HL-60 (cell line): ENCODE results near the gene TBCD.

Source experiments
- DNase-seq, 2 experiments: peaks; one replicate each; pipeline ENCODE4 v3.0.0-alpha.2; 2010 to 2020; ENCODE audit warnings: low read depth in 1 of 2, low spot score in 1 of 2
- H3K27ac ChIP-seq: fragments of 250-450 bp; sonication (Bioruptor Pico); replicated peaks from 2 replicates; pipeline ENCODE4 v1.5.1; 2020; ENCODE audit warnings: mild to moderate bottlenecking, moderate library complexity
- H3K27me3 ChIP-seq: fragments of 250-450 bp; sonication (Bioruptor Pico); 2 replicates; pipeline ENCODE4 v1.5.1; 2021; ENCODE audit warnings: mild to moderate bottlenecking, moderate library complexity; ENCODE audit not compliant: insufficient read depth, poor library complexity, severe bottlenecking
- H3K4me3 ChIP-seq: replicated peaks from 2 replicates; pipeline ENCODE4 v1.5.1; 2011; ENCODE audit warnings: mild to moderate bottlenecking, control low read depth, low read length; ENCODE audit not compliant: insufficient read depth
- GABPA ChIP-seq: IDR thresholded peaks from 2 replicates; pipeline ENCODE4 v1.6.1; 2012; ENCODE audit warnings: low read depth
- POLR2AphosphoS5 ChIP-seq: IDR thresholded peaks from 2 replicates; pipeline ENCODE4 v1.6.1; 2012; ENCODE audit warnings: low read depth
- REST ChIP-seq: IDR thresholded peaks from 2 replicates; pipeline ENCODE4 v1.6.1; 2012; ENCODE audit warnings: low read depth; ENCODE audit not compliant: insufficient replicate concordance
- SPI1 ChIP-seq: IDR thresholded peaks from 2 replicates; pipeline ENCODE4 v1.6.1; 2012; ENCODE audit warnings: low read depth, mild to moderate bottlenecking, borderline replicate concordance
- long read RNA-seq: library from polyadenylated mRNA; unstranded; transcript quantifications from one replicate; pipeline ENCODE4 v2.0.0, GENCODE V29; 2020
- TF ChIP-seq, protein P1 (sequence below): IDR thresholded peaks from one replicate; pipeline ENCODE4 v1.5.1; 2011; ENCODE audit warnings: low read length, control low read depth, inconsistent platforms; ENCODE audit not compliant: insufficient read depth

TBCD gene
- long read RNA-seq, full-length matches to known transcripts: 2 of 14 reads
- long read RNA-seq, partial matches to known transcripts: 4 of 14 reads
- long read RNA-seq, other reads (novel, unspliced or antisense): 8 of 14 reads

- peak; percentile 78 to 81 for DNase-seq
- H3K4me3 ChIP-seq: peak within 1 kb of the TSS; percentile 91
- peak within 1 kb of the TSS; percentile 75 for H3K27ac ChIP-seq
- no peaks in the 10 kb centered on the region for H3K27me3 ChIP-seq
- no peak for TF ChIP-seq SPI1
- no peak for TF ChIP-seq REST
- TF ChIP-seq GABPA: no peak
- TF ChIP-seq POLR2AphosphoS5: peak; percentile 40; the same call in 1 of the 2 replicates
Measured at GRCh38 chr17:82751571-82752370, at the start of gene TBCD. TSS of gene TBCD (plus strand) at chr17:82752065. CDS start at chr17:82752194, 129 bp downstream.

DNA sequence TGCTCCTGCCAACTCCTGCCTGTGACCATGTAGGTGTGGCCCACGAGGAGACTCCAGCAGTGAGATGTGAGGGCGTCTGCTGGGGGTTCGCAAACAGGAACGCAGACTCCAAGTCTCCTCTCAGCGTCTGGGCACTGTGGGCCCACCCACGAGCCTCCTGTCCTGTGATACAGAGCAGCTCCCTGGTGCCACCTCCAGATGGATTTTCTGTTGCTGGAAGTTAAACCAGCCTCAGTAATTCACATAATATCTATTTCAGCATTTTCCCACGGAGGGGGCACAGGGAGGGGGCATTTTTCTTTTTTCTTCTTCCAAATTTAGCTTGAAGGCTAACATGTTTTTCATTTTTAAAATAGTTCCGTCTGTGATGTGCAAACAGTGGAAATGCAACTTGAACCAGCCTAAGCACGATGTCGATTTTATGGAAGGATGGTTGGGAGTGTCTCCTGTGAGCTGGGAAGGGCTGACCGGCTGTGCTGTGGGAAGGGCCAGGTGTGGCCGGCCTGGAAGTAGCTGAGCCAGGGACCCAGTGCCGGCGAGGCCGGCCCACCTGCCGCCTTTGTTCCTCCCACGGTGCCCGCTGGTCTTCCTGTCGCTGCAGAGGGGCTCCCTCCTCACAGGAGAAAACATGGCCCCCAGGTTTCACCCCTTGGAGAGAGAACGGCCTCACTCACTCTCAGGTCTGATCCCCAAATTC lies 49.5 kb upstream of the TBCD start:
- no peak for TF ChIP-seq POLR2AphosphoS5
- no peak for TF ChIP-seq GABPA
- TF ChIP-seq, protein P1, sequence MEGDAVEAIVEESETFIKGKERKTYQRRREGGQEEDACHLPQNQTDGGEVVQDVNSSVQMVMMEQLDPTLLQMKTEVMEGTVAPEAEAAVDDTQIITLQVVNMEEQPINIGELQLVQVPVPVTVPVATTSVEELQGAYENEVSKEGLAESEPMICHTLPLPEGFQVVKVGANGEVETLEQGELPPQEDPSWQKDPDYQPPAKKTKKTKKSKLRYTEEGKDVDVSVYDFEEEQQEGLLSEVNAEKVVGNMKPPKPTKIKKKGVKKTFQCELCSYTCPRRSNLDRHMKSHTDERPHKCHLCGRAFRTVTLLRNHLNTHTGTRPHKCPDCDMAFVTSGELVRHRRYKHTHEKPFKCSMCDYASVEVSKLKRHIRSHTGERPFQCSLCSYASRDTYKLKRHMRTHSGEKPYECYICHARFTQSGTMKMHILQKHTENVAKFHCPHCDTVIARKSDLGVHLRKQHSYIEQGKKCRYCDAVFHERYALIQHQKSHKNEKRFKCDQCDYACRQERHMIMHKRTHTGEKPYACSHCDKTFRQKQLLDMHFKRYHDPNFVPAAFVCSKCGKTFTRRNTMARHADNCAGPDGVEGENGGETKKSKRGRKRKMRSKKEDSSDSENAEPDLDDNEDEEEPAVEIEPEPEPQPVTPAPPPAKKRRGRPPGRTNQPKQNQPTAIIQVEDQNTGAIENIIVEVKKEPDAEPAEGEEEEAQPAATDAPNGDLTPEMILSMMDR: no peak
- TF ChIP-seq SPI1: no peak
- TF ChIP-seq REST: no peak
- H3K27ac ChIP-seq: no peak overlapping the region
- H3K4me3 ChIP-seq: no peak overlapping the region
- DNase-seq: no peak
- H3K27me3 ChIP-seq: peaks cover 4% of the 10 kb centered on the region

- no peak for DNase-seq
- TF ChIP-seq POLR2AphosphoS5: no peak
- TF ChIP-seq REST: no peak
- no peaks in the 10 kb centered on the region for H3K27me3 ChIP-seq
- no peak overlapping the region for H3K27ac ChIP-seq
- H3K4me3 ChIP-seq: no peak overlapping the region
Measured at GRCh38 chr17:82703036-82703745, 48.7 kb upstream of the TBCD start.
